Stimulated activated naive CD4-positive, alpha-beta T cell treated with Interleukin-2 at 50 U/mL for 16 hours (primary cell): ENCODE measurements around the gene RPS15.
"Not testable (repeated sequence)": the region's sequence is repeated elsewhere in the genome, so short reads cannot be mapped to it uniquely, and the experiment has no call there.

Experiments used
- DNase-seq: peaks from one replicate; lab custom pipeline; 2025; lab: John Stamatoyannopoulos, UW

The RPS15 gene

GRCh38 chr19:1470305-1471009 is 32.3 kb downstream of the RPS15 start:
- DNase-seq = peak; percentile 63

DNA sequence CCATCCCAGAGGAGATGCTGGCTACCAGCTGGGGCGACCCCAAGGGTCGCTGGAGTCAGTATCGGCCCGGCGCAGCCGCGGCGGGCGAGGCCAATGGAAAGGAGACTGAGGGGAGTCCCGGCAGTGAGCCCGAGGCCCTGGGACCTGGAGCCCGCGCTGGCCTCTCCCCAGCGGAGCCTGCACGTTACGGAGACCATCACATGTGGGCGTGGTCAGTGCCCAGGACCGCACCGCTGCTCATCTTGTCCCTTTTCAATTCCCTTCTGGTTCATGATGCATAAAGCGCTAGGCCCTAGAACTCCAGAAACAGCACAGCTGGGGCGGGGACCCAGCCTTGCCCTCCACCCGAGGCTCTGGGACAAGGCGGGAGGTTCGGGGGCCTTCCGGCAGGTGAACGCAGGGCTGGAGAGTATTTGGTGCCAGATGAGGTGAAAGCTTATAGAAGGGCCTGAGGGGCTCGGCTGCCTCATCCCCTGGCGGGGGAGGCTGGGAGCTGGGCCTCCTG is 32.9 kb downstream of the RPS15 start:
- no peak for DNase-seq

GRCh38 chr19:1471515-1472160 is 33.4 kb downstream of the RPS15 start:
- DNase-seq = no peak

- DNase-seq = no peak
Measured at GRCh38 chr19:1472231-1473084, 34.3 kb downstream of the RPS15 start.

GRCh38 chr19:1473085-1473851 is 35.1 kb downstream of the RPS15 start:
- DNase-seq = no peak

- no peak for DNase-seq
Measured at GRCh38 chr19:1474011-1474764, 36.0 kb downstream of the RPS15 start.

- no peak for DNase-seq
Measured at GRCh38 chr19:1474765-1475351, 36.7 kb downstream of the RPS15 start.

GRCh38 chr19:1475751-1476437 is 37.7 kb downstream of the RPS15 start:
- no peak for DNase-seq

GRCh38 chr19:1477056-1477455 is 38.9 kb downstream of the RPS15 start:
- DNase-seq = not testable (repeated sequence)

DNA sequence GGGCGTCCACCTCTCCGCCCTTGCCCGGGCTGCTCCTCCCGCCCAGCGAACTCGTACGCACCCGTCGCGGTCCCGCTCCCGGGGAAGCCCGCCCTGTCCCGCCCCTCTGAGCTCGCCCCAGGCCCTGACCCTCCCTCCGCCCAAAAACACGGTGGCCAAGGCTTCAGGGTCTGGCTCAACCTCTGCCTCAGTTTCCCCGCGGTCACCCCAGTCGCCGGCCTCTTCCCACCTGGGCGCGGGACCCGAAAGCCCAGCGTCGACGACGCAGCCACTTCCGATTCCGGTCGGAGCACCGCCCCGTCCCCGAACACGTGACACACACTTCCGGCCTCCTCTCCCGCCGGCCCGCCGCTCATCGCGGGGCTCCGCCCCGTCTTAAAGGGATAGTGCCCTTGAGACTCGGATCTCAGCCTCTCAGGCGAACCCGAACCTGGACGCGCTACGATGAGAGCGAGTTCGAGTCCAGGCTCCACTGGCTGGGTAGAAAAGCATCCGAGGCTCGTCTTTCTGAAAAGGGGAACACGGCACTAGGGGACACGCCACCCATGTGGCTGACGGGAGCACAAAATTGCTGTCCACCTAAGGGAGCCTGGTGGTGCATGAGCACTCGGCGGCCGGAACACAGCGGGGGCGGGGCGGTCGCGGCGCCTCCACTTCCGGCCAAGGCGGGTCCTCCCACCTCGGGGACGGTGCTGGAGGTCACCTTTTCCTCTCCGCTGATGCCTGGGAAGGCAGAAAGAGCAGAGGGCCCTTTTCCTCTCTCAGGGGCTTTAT is 40.9 kb downstream of the RPS15 start, which contains the start of gene C19orf25:
C19orf25 (minus strand) TSS at position 282 of the 774 bp plus-strand sequence. CDS start 312 bp downstream, outside the sequence.
- DNase-seq = peak; percentile 92

DNA sequence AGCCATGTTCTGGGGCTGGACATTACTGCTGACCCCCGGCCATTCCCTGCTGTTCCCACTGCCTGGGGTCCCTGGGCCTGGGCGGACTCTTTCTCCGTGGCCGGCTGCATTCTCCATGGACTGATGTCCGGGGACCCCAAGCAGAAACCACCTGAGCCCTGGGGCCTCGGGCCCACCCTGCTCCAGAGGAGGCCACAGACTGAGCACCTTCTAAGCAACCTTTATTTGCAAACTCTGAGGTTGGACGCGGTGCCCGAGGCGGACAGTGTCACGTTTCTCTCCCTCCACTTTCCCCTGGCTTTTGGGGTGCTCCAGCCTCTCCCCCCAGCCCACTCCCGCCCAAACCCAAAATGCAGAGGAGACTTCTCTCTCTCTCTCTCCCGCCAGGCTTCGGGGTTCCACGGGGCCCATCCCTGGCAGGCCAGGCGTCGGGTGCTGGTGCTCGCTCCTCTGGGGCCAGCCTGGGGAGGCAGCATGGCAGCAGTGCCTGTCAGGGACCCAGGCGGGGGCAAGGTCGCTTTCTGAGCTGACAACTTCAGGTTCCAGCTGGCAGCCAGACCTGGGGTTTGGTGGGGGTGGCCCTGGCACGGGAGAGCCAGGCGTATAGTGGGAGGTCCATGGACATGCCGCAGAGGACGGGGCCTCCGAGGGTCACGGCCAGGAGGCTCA is 43.2 kb downstream of the RPS15 start:
- no peak for DNase-seq

DNA sequence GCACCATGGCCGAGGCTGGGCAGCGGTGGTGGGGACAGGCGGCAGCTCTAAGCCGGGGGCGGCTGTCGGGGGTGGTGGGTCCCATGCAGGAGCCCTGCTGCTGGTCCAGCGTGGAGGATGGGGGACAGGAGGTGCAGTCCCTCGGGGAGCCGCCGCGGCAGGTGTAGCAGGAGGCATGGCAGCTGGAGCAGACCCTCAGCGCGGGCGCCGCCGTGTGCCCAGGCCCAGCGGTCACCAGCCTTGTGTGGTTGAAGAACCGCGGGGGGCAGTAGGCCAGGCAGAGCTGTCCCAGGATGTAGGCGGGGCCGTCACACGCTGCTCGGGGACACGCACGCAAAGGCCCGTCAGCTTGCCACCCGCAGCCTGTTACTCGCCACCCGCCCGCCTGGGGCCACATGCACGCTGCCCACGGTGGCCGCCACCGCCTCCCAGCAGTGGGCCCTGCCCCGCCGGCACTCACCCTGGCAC is 43.7 kb downstream of the RPS15 start:
- DNase-seq = no peak

GRCh38 chr19:1482361-1483130 is 44.4 kb downstream of the RPS15 start:
- DNase-seq = no peak

DNA sequence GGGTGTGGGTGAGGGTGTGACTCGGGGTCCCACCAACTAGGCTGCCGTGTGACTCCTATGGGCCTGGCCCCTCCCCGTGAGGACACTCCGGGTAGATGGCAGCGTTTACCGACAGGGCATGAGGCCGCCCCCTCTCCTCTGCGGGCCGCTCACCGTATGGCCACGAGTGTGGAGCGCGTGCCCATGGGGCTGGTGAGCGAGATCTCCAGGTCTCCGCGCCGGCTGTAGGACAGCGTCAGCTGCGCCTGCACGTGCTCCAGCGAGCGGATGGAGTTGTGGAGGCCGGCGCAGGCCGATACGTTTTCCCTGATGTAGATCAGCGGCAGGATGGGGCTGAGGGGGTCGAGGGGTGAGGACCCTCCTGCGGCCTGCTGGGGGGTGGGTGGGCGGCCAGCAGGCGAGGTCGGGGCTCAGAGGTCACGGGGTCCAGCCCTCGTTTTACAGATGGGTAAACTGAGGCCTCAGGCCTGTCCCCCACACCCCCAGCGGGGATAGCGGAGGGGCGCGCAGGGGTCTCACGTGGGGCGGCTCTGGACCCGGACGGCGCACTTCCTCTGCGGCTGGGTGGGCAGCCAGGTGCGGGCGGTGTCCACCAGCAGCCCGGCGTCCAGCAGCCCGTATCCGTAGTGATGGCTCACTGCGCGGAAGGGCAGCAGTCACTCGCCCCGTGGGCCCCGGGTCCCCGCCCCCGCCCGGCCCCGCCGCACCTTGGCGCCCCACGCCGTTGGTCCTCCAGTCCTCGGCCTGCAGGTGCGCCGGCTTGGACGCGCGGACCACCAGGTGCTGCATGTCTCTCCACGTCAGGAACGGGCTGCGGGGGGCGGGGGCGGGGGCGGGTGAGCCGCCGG is 45.2 kb downstream of the RPS15 start:
- no peak for DNase-seq

GRCh38 chr19:1483979-1484428 is 45.8 kb downstream of the RPS15 start:
- no peak for DNase-seq

GRCh38 chr19:1486720-1487575 is 48.8 kb downstream of the RPS15 start:
- no peak for DNase-seq
